ENCODE measurements around the gene FBLN1.
"Not testable (repeated sequence)": the region's sequence is repeated elsewhere in the genome, so short reads cannot be mapped to it uniquely, and the experiment has no call there.

FBLN1 gene

GRCh38 chr22:45582955-45583320 lies 80.3 kb downstream of the FBLN1 start:
- peaks cover 2% of the 10 kb centered on the region for H3K27me3 Mint-ChIP-seq
- DNase-seq, result no peak
- no peak overlapping the region for H3K27ac Mint-ChIP-seq
- no peak overlapping the region for H3K4me3 Mint-ChIP-seq
- no peak for ATAC-seq
- peaks cover 0 to 4% of the 10 kb centered on the region in 2 donors for H3K9me3 Mint-ChIP-seq
- peaks cover 17% of the 10 kb centered on the region for H3K4me1 Mint-ChIP-seq

- no peak for DNase-seq
- ATAC-seq, result peak; percentile 43
Observed at GRCh38 chr22:45583504-45583903, 80.8 kb downstream of the FBLN1 start.

DNA sequence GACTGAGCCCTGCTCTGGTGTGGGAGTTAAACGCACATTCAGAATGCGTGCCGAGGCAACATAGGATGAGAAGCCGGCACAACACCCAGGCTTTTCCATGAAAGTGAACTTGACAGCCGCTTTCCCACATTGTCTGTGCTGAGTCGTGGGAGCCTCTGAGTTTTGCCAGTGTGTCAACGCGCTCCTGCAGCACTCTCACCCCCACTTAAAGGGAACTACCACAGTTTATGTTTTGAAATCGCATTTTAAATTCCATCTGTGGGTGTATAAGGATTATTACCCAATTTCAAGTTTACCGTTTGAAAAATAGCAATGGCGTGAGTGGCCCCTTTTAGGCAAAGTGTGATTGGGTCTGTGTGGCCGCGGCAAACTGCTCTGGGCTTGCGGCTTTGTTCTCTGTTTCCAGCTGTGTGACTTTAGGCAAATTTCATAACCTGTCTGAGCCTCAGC lies 81.5 kb downstream of the FBLN1 start:
- Mint-ChIP-seq H3K4me1 (peaks cover 15% of the 10 kb centered on the region), H3K27ac (no peak overlapping the region), H3K4me3 (no peak overlapping the region), H3K9me3 (peaks cover 0 to 4% of the 10 kb centered on the region in 2 donors), H3K27me3 (no peaks in the 10 kb centered on the region)
- DNase-seq (no peak), ATAC-seq (no peak)

More at GRCh38 chr22:45583504-45583903, 80.8 kb downstream of the FBLN1 start:
- Mint-ChIP-seq H3K4me3 (no peak overlapping the region), H3K4me1 (peaks cover 15% of the 10 kb centered on the region), H3K27me3 (no peaks in the 10 kb centered on the region), H3K27ac (no peak overlapping the region), H3K9me3 (peaks cover 0 to 4% of the 10 kb centered on the region in 2 donors)

DNA sequence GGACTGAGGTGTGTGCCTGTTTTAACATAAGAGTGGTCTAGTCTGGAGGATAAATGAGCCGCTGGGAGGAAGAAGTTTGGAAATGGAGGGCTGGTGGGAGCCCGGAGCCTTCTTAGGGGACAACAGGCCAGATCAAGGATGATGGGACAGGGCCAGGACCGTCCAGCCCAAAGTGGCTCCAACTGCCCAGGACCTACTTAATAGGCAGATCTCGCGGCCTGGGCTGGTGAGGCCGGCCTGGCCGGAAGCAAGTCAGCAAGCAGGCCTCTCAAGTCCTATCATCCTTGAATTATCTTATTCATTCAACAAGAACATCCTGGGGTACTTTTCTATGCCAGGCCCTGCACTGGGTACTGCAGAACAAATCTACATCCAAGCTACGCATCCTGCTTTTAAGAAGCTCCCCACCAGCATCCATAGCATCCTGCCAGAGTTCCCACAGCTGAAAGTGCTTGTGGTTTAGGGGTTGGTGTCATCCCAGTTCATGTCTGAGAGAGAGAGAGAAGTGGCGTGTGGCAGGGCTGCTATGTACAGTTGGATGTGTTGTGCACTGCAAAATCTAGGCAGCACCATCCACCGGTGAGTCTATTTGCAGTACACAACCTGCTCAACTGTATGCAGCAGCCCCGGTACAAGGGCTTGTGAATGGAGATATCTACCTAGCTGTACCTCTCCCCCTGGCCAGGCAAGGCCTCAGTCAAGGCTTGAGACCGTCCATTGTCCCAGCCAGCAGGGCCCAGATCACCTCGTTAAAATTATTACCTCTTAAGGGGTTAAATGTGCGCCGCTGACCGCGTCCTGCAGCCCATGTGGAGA lies 82.1 kb downstream of the FBLN1 start:
- DNase-seq (no peak), ATAC-seq (no peak)
- peaks cover 15% of the 10 kb centered on the region for H3K4me1 Mint-ChIP-seq
- H3K4me3 Mint-ChIP-seq, result no peak overlapping the region
- no peak overlapping the region for H3K27ac Mint-ChIP-seq
- peaks cover 0 to 4% of the 10 kb centered on the region in 2 donors for H3K9me3 Mint-ChIP-seq
- H3K27me3 Mint-ChIP-seq, result no peaks in the 10 kb centered on the region

DNA sequence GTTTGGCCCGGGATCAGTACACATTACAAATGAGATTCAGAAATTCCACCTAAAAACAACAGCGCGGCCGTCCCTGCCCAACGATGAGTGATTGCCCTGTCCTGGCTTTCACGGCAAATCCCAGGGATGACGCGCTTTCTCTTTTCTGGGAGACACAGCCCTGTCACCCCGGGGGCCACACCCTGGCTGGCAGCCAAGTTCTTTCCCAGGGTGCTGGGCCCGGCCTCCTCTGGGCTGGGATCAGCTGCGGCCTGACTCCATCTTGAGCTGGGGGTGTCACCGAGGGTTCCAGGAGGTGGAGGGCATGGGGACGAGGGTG lies 82.7 kb downstream of the FBLN1 start:
- H3K4me1 Mint-ChIP-seq, result peaks cover 15% of the 10 kb centered on the region
- peaks cover 0 to 4% of the 10 kb centered on the region in 2 donors for H3K9me3 Mint-ChIP-seq
- ATAC-seq (no peak), DNase-seq (no peak)
- H3K4me3 Mint-ChIP-seq, result no peak overlapping the region
- H3K27ac Mint-ChIP-seq, result no peak overlapping the region
- H3K27me3 Mint-ChIP-seq, result no peaks in the 10 kb centered on the region

DNA sequence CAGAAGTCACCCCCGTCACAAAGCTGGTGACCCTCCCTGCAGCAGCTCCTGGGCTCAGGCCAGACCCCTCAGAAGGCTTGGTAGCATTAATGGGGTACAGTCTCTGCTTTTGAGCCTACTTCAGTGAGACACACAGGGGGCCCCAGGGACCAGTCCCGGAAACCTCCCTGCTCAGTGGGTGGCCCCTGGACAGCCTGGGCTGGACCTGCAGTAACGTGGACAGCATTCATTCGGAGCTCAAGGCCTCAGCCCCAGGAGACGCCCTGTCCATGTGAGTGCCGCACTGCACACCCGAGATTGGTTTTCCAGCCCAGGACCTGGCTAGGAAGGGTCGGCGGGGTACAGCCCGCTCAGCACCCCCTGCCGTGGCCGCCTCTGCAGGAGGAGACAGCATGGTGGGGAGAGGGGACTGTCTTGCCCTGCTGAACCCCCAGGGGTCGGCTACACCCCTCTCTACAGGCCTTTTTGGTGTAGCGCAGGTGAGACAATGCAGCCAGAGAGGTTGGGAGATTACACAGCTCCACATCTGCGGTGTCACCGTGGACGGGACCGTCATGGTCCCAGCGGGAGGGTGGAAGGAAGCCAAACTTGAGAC lies 83.4 kb downstream of the FBLN1 start:
- Mint-ChIP-seq H3K4me1 (peaks cover 15% of the 10 kb centered on the region), H3K9me3 (peaks cover 0 to 4% of the 10 kb centered on the region in 2 donors), H3K4me3 (no peak overlapping the region), H3K27ac (no peak overlapping the region), H3K27me3 (no peaks in the 10 kb centered on the region)
- DNase-seq (no peak), ATAC-seq (no peak)

DNA sequence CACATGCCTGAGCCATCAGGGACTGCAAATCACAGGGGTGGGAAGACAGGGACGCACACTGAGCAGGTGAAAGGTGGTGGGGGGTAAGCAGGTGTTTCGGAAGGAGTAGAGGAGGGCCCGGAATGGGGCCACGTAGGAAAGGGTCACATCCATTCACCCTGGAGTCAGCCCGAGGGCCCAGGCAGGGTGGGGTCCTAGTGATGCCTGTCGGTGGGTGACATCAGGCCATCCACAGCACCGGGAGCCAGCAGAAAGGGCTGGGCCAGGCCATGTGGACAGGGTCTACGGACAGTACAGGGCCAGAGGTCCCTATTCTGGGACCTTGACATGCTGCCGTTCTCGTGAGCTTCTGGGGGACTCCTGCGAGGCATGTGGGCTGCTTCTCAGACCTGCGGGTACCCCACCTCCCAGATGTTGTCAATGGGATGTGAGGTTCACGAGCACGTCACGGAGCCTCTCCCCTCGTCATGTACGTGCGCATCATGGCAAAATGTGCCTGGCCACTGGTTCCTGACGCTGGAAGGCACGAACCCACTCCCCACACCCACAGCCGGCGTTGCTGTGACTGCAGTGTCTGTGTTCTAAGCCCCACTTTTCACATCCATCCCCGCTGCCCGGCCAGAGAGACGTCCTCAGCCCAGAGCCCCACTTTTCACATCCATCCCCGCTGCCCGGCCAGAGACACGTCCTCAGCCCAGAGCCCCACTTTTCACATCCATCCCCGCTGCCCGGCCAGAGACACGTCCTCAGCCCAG lies 84.1 kb downstream of the FBLN1 start:
- ATAC-seq (no peak), DNase-seq (no peak)
- Mint-ChIP-seq H3K4me3 (no peak overlapping the region), H3K27me3 (no peaks in the 10 kb centered on the region), H3K4me1 (peaks cover 15% of the 10 kb centered on the region), H3K27ac (no peak overlapping the region), H3K9me3 (peaks cover 0 to 4% of the 10 kb centered on the region in 2 donors)

DNA sequence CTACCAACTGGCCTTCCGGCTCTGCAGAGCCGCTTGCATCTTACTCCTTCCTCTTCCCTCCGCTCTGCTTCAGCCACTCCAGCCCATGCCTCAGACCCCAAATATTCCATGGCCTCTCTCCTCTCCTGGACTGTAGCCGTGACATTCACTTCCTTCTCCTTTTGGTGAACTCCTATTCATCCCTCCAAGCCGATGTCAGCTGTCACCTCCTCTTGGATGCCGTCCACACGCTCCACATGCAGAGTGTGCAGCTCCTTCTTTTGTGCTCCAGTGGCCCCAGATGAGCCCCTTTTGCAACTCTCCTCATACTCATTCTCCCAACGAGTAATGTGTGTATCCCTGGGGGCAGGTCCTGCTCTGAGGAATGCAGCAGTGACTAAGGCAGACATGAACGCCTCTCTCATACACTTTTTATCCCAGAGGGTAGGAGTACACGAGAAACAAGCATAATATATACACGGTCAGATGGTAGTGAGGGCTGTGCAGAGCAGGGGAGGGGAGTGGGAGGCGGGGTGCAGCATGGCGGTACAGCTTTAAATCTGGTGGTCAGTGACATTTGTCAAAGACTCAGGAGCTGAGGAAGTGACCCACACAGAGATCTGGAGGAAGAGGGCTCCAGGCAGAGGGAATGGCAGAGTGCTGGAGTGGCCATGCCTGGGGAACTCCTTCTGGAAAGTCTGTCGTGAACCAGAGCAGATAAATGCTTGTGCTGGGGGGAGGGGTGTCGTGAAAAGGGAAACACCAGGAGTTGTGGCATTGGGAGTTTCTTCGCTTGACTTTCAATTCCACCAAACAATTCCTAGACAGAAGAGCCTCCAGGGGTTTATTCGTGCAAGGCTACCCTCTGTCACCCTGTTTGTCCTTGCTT lies 85.2 kb downstream of the FBLN1 start:
- no peak overlapping the region for H3K4me3 Mint-ChIP-seq
- no peaks in the 10 kb centered on the region for H3K27me3 Mint-ChIP-seq
- H3K9me3 Mint-ChIP-seq, result peaks cover 0 to 4% of the 10 kb centered on the region in 2 donors
- DNase-seq, result no peak
- H3K27ac Mint-ChIP-seq, result peak overlapping the region in 1 of 2 donors; percentile 22
- peaks cover 12% of the 10 kb centered on the region for H3K4me1 Mint-ChIP-seq
- no peak for ATAC-seq

GRCh38 chr22:45589556-45589955 lies 86.9 kb downstream of the FBLN1 start:
- no peak for DNase-seq
- Mint-ChIP-seq H3K4me3 (no peak overlapping the region), H3K9me3 (no peaks in the 10 kb centered on the region), H3K27ac (no peak overlapping the region), H3K4me1 (no peaks in the 10 kb centered on the region), H3K27me3 (no peaks in the 10 kb centered on the region)
- no peak for ATAC-seq

- DNase-seq, result no peak
- H3K9me3 Mint-ChIP-seq, result no peaks in the 10 kb centered on the region
- H3K27me3 Mint-ChIP-seq, result no peaks in the 10 kb centered on the region
- no peak for ATAC-seq
- no peak overlapping the region for H3K27ac Mint-ChIP-seq
- no peak overlapping the region for H3K4me3 Mint-ChIP-seq
- no peaks in the 10 kb centered on the region for H3K4me1 Mint-ChIP-seq
Observed at GRCh38 chr22:45590262-45590661, 87.6 kb downstream of the FBLN1 start.

DNA sequence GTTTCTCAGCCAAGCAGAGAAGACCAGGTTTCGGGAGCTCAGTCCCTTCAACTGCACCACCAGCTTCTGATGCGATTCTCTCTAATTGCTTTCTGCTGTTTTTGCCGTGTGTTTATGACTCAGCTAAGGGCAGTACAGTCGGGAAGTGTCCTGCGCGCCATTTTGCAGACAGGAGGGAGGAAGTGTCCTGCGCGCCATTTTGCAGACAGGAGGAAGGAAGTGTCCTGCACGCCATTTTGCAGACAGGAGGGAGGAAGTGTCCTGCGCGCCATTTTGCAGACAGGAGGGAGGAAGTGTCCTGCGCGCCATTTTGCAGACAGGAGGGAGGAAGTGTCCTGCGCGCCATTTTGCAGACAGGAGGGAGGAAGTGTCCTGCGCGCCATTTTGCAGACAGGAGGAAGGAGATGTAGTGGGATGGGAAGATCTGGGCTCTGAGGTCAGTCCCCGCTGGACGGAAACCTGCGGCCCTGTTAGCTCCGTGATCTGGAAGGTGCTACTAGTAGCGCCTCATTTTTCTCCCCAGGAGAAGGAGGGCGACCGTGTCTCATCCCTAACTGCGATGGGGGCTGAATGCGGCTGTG lies 89.0 kb downstream of the FBLN1 start:
- H3K27ac Mint-ChIP-seq, DNase-seq, H3K4me1 Mint-ChIP-seq, H3K4me3 Mint-ChIP-seq, H3K9me3 Mint-ChIP-seq, H3K27me3 Mint-ChIP-seq, ATAC-seq: not testable (repeated sequence)

DNA sequence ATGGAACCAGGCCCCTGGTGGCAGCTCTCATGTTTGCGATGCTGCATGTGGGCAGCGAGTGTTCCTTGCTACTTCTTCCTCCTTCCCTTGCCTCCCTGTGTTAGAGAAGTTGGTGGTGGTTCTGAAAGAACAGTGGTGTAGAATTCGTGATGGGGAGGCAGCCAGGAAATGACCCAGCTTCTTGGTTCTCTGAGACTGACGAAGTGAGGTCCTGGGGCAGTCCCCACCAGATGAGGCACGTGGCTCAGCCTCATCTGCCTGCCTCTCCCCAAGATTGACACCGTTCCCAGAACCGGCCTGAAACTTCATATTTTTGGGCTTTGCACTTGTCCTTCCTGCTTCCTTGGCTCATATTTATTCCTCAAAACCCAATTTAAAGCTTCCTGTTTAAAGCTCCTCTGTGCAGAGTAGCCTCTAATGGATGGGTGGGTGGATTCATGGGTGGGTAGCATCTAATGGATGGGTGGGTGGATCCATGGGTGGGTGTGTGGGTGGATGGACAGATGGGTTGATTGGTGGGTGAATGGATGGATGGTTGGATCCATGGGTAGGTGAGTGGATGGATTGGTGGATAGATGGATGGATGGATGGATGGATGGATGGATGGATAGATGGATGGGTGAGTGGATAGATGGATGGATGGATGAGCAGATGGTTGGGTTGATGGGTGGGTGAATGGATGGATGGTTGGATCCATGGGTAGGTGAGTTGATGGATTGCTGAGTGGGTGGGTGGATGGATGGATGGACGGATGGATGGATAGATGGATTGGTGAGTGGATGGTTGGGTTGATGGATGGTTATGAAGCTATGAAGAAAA lies 91.6 kb downstream of the FBLN1 start:
- no peak for ATAC-seq
- no peaks in the 10 kb centered on the region for H3K27me3 Mint-ChIP-seq
- H3K9me3 Mint-ChIP-seq, result no peaks in the 10 kb centered on the region
- no peak overlapping the region for H3K4me3 Mint-ChIP-seq
- H3K4me1 Mint-ChIP-seq, result no peaks in the 10 kb centered on the region
- no peak for DNase-seq
- peak overlapping the region in 1 of 2 donors; percentile 17 for H3K27ac Mint-ChIP-seq

DNA sequence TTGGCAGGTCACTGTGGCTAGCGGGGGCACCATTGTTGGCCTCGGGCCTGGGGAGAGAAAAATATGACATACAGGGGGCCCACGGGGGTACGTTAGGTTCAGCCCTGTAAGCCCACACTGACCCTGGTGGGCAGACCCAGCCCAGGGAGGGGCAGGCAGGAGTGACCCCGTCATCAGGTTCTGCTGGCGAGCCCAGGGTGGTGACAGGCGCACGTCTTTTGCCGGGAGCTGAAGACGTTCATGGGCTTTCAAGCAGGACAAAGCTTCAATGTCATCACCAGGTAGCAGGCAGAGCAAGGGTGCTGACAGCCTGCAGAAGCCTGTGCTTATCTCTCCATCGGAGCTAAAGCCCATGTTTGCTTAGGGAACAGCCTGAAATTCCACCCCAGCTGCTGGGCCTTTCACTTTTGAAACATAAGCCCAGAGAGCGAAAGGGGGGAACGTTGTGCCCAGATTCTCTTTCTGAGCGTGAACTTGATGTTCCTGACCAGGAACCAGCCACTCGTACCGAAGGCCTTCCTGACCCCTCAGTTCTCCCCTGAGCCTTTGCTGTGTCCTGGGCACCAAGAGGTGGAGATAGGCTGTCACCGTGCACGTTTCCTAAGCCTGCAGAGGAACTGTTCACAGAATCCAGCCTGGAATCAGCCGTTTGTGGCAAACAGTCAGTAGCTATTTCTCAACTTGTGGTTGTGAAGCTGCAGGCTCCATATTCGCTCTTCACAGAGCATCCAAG lies 94.9 kb downstream of the FBLN1 start:
- Mint-ChIP-seq H3K9me3 (no peaks in the 10 kb centered on the region), H3K27me3 (no peaks in the 10 kb centered on the region), H3K4me1 (peaks cover 8% of the 10 kb centered on the region), H3K27ac (no peak overlapping the region), H3K4me3 (no peak overlapping the region)
- no peak for DNase-seq
- no peak for ATAC-seq
